NCI-H146 treated with DMSO at 0.1 percent for 48 hours (cell line): Measurements from ENCODE around the gene CDH4.

Experiments used
- DNase-seq: peaks from one replicate; lab custom pipeline; 2025; ENCODE audit not compliant: unreplicated experiment; lab: John Stamatoyannopoulos, UW

The CDH4 gene

DNA sequence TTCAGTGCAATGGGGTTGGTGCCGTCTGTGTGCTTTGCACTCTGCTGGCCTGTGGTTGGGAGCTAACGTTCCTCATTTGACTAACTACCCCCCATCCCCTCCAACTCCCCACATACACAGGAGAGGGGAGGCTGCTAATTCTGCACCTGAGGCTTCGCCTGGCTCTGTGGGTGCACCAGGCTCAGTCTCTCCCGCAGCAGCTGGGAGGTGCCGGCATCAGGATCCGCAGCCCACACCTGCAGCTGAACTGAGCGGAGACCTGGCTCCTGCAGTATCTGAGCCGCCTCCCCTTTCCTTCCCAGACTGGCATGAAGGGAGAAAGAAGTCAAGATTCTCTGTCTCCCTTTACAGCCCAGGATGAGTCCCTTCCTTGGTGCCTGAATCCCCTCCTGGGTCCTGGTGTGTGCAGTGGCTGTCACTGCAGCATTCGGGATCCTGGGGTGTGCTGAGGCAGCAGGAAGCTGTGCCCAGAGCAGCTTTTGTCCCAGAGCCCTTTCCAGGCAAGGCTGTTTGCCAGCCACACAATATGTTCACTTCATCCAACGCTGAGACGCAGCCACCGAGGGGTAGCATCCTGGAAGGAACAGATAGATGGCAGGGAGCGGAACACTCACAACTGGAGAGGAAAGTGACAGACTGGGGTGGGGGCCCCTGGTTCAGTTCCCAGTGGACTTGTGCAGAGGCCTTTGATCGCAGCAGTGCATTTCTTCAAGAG, 70.2 kb downstream of the CDH4 start:
- no peak for DNase-seq

GRCh38 chr20:61324906-61325305, 72.8 kb downstream of the CDH4 start:
- DNase-seq: no peak

- no peak for DNase-seq
These were observed 73.7 kb downstream of the CDH4 start for GRCh38 chr20:61325718-61326117.

GRCh38 chr20:61328911-61329558, 77.0 kb downstream of the CDH4 start:
- no peak for DNase-seq

DNA sequence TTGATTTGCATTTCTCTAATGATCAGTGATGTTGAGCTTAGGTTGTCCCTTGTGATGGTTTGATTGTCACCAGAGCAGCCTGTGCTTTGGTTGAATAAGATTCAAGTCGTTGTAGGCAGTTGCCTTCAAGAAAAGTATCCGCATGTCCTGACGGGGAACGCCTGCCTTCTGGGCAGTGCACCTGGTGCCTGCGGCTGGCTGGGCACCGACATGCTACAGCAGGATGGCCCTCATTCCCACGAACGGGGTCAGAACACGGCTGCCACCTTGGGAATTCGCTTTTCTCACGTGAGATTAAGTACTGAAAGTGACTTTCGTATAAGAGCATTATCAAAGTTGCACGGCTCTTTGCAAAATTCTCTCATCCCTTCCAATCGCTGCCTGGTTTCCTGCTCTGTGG, 78.4 kb downstream of the CDH4 start:
- DNase-seq: no peak

- no peak for DNase-seq
These were observed 79.5 kb downstream of the CDH4 start for GRCh38 chr20:61331543-61331942.

- no peak for DNase-seq
These were observed 80.2 kb downstream of the CDH4 start for GRCh38 chr20:61332016-61332975.

DNA sequence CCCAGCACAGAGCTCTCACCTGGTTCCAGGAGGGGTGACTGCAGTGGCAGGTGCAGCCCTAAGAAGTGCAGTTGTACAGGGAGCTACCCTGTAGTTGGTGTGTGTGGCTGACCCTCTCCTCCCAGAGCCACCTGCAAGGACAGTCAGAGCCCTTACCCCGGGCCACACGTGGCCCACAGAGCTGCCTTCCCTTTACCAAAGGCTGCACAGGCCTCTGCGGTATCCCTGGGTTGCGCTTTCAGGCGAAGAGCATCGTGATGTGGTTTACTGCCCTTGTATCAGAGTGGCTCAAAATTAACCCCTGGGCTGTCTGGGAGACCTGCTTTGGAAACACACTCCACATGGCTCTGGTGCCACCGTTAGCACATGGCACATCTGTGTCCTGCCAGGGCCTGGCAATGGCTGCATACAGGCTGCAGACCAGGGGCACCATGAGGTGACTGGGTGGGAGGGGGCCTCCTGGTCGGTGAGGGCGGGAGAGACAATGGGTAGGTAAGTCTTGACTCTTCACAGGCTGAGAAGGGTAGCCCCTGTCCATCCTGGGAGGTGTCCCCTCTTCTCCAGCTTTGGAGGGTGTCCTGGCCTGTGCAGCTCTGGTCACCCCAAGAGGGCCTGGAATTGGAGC, 81.5 kb downstream of the CDH4 start:
- DNase-seq: no peak

- no peak for DNase-seq
These were observed 88.1 kb downstream of the CDH4 start for GRCh38 chr20:61340157-61340556.

DNA sequence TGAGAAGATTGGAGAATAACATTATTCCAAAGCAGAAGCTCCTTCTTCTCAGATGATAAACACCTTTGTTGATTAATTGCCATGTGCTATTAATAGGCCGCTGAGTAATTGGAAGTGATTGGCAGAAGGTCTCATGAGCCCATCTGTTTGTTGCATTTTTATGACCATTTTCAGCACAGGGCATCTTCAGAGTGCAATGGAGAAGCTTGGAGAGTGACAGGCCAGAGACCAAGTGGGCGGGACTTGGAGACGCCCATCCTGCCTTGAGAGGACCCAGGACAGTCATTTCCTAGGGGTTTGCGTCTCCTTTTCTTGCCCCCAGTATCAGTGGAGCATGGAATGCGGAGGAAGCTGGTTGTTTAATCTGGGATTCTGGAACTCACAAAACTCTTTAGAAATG, 89.5 kb downstream of the CDH4 start:
- no peak for DNase-seq

- no peak for DNase-seq
These were observed 91.9 kb downstream of the CDH4 start for GRCh38 chr20:61343934-61344333.

DNA sequence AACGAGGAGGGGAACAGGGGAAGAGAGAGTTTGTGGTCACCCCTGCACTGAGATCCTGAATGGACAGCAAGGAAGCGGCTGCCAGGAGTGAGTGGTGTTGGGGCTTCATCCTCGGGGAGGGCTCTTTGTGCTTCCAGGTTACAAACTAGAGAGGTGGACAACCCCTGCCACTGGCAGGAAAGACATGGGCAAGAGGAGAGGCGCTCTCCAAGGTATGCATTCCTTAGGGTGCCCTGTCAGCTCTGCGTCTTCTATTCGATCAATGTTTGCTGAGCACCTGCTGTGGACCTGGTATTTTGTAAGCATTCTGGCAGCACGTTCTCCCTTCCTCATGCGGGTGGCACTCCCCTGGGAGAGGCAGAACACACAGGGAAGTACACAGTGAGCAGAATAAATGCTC, 93.6 kb downstream of the CDH4 start:
- no peak for DNase-seq

DNA sequence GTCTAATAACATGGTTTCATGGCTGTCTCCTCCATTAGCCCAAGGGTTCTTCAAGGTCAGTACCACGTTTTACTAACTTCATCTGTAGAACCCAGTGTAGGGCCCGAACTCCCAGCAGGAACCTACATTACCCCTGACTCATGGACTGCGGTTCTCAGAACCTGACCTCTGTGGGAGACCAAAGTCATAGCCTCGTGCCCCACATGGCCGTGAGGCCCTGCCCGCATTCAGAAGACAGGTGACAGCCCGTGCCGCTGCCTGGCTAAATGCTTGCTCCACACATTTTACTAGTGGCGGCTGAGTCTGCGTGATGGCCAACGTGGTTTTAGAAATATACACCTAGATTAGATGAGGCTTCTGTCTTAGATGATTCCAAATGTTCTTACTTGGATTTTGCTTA, 94.9 kb downstream of the CDH4 start:
- DNase-seq: no peak

DNA sequence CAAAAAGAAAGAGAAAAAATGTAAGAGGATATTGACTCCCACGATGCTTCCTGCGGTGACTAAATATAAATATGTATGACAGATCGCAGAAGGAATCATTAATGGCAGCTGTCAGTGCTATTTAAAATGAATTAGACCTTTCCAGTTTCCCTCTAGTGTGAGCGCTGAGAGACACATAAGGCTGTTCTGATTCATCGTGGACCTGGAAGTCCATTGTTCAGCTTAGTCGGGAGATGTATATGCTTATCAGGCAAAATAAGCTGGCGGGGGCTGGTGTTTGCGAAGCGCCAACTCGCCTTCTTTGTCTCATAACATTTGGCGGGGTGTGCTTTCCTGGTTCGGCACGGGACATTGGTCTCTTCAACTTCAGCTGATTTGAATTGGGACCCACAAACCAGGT, 95.4 kb downstream of the CDH4 start:
- DNase-seq: no peak

DNA sequence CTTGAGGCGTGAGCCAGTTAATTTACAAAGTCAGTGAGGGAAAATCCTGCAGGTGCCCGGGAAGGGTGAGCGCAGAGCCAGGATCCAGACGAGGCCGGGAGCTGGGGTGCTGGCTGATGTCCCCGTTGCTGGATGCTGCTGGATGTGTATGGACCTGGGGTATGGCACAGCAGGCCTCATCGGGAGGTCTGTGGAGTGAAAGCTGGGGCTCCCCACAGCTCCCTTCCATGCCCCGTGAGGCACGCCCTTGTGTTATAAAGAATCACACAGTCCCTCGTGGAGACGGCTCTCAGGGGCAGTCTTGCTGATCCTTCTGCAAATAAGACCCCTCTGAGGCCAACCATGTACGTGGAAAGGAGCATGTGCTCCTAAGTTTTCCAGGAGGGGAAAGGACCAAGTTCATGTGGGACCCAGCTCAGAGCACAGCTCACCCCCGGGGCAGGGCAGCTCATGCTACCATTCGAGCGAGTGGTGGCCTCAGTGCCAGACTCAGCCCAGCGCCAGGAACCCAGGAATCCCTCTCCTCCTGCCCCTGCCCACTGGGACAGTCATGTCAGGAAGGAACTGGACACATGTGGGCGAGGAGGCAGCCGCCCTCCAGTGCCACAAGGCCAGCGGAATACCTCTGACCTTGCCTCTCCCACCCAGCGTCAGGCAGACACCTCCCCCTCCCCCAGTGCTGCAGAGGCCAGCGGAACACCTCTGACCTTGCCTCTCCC, 97.5 kb downstream of the CDH4 start:
- no peak for DNase-seq

DNA sequence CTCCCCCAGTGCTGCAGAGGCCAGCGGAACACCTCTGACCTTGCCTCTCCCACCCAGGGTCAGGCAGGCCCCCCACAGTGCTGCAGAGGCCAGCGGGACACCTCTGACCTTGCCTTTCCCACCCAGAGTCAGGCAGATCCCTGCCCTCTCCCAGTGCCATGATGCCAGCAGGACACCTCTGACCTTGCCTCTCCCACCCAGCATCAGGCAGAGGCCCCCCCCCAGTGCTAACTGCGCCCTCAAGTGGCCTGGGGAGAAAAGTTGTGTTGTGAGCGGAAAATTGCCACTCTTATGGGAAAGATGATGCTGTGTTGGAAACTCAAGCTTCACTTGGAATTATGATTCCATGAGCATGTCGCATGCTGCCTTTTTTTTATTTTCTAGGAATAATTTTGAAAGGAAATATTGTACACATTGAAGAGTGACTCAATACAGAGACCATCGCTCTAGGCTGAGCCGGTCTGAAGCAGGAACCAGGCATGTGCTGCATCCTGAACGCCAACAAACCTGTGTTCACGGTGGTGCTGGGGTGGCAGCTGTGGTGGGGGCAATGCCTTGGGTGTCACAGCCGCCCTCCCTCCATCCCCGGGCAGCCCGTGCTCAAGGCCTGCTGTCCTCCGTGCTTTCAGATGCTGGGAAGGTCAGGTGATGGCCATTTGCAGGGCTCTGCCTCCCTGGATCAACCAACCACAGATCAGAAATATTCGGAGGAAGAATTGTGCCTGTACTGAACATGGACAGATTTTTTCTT, 98.6 kb downstream of the CDH4 start:
- no peak for DNase-seq

- no peak for DNase-seq
These were observed 100.5 kb downstream of the CDH4 start for GRCh38 chr20:61352346-61353260.

DNA sequence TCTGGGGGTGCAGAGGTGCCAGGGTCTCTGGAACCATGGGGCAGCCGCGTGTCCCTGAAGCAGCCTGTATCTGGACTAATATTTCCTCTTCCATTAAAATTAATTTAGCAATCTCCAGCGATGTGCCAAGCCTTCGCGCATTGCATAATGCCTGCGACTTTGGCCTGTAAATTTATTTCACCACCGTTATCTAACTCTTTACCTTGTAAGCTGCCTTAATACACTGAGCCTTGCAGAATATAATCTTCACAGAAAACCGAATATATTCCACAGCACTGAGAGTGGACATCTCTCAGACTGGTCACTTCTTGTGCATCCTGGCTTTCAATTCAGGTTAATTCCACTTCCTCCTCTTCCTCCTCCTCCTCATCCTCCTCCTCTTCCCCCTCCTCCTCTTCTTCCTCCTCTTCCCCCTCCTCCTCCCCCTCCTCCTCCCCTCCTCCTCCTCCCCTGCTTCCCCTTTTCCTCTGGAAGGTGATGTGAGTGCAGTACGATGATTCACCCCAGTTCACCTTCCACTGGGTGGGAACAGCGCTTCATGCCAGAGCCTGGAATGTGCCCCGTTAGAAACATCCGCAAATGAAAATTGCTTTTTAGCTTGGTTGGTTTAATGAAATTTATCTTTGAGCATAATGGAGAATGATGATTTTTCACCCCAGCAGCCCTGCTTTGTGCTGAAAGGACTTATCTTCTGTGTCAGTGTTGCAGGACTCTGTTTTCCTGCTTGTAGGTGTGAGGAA, 101.4 kb downstream of the CDH4 start:
- no peak for DNase-seq
